ENCODE results near the gene SGCD.

DNA sequence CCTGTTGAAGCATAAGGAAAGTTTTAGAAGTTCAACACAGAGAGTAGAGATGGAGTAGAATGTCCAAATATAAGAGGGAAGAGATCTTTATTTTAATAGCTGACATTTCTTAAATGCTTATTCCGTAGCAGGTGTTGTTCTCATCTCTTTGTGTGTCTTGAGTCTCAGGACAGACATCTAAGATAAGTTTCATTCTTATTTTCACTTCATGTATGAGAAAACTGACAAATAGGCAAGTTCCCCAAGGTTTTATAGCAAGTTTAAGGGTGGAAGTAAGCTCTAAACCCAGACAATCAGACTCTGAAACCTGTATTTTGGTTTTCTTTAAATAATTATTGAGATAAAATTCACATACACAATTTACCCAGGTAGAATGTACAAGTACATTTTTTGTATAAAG, 294.8 kb downstream of the SGCD start:
- TF ChIP-seq EZH2 (IDR thresholded peaks at IDR 0.05) (no peak), POLR2AphosphoS5 (IDR thresholded peaks at IDR 0.05; ENCODE audit: low read depth, low read length) (no peak), ELF1 (IDR thresholded peaks at IDR 0.05; ENCODE audit: borderline replicate concordance, low read depth) (no peak), REST (IDR thresholded peaks at IDR 0.05; ENCODE audit: low read depth) (no peak), ZBTB33 (IDR thresholded peaks at IDR 0.05; ENCODE audit: extremely low read depth, insufficient replicate concordance, low read length) (no peak), ZFX (IDR thresholded peaks at IDR 0.05) (no peak), POLR2A (IDR thresholded peaks at IDR 0.05; ENCODE audit: borderline replicate concordance, extremely low read depth, insufficient read depth, insufficient read length) (no peak)
- TF ChIP-seq, protein P1, sequence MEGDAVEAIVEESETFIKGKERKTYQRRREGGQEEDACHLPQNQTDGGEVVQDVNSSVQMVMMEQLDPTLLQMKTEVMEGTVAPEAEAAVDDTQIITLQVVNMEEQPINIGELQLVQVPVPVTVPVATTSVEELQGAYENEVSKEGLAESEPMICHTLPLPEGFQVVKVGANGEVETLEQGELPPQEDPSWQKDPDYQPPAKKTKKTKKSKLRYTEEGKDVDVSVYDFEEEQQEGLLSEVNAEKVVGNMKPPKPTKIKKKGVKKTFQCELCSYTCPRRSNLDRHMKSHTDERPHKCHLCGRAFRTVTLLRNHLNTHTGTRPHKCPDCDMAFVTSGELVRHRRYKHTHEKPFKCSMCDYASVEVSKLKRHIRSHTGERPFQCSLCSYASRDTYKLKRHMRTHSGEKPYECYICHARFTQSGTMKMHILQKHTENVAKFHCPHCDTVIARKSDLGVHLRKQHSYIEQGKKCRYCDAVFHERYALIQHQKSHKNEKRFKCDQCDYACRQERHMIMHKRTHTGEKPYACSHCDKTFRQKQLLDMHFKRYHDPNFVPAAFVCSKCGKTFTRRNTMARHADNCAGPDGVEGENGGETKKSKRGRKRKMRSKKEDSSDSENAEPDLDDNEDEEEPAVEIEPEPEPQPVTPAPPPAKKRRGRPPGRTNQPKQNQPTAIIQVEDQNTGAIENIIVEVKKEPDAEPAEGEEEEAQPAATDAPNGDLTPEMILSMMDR (IDR thresholded peaks at IDR 0.05 in 2 of 3, conservative IDR thresholded peaks at IDR 0.05 in 1 of 3; ENCODE audit: borderline replicate concordance in 1 of 3, insufficient read depth in 1 of 3, low read depth in 2 of 3, low read length in 2 of 3): no peak
- TF ChIP-seq, protein P2, sequence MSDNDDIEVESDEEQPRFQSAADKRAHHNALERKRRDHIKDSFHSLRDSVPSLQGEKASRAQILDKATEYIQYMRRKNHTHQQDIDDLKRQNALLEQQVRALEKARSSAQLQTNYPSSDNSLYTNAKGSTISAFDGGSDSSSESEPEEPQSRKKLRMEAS (IDR thresholded peaks at IDR 0.05): no peak
- TF ChIP-seq, protein P3, sequence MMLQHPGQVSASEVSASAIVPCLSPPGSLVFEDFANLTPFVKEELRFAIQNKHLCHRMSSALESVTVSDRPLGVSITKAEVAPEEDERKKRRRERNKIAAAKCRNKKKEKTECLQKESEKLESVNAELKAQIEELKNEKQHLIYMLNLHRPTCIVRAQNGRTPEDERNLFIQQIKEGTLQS (IDR thresholded peaks at IDR 0.05): no peak

Measured in HCT116 (cell line).